HG02852 (cell line): Measurements from ENCODE around the gene MVD.

Source experiments
- ATAC-seq: cut with Tn5 transposase; IDR thresholded peaks from one replicate; pipeline ENCODE4 v1.9.1; 2021; ENCODE audit warnings: mild to moderate bottlenecking, moderate library complexity; ENCODE audit not compliant: unreplicated experiment

Gene MVD

GRCh38 chr16:88655733-88656281, 7.1 kb downstream of the MVD start:
- ATAC-seq, result no peak

- no peak for ATAC-seq
Measured at GRCh38 chr16:88655053-88655732, 7.7 kb downstream of the MVD start.

- no peak for ATAC-seq
Measured at GRCh38 chr16:88654363-88655052, 8.4 kb downstream of the MVD start.

- no peak for ATAC-seq
Measured at GRCh38 chr16:88653596-88654362, 9.1 kb downstream of the MVD start.

- no peak for ATAC-seq
Measured at GRCh38 chr16:88653101-88653500, 9.8 kb downstream of the MVD start.

GRCh38 chr16:88652762-88653063, 10.2 kb downstream of the MVD start:
- no peak for ATAC-seq

- ATAC-seq, result no peak
Measured at GRCh38 chr16:88651989-88652761, 10.7 kb downstream of the MVD start.

- peak; percentile 72 for ATAC-seq
Measured at GRCh38 chr16:88651276-88651988, 11.5 kb downstream of the MVD start.

- peak; percentile 75 for ATAC-seq
Measured at GRCh38 chr16:88650749-88651275, 12.1 kb downstream of the MVD start, which contains the start of gene CYBA. TSS of gene CYBA (minus strand) at chr16:88651053. CDS start at chr16:88651013, 40 bp downstream.

- peak; percentile 13 for ATAC-seq
Measured at GRCh38 chr16:88649924-88650748, 12.8 kb downstream of the MVD start.

GRCh38 chr16:88649195-88649923, 13.5 kb downstream of the MVD start:
- ATAC-seq, result no peak

GRCh38 chr16:88647178-88648070, 15.5 kb downstream of the MVD start:
- no peak for ATAC-seq

- no peak for ATAC-seq
Measured at GRCh38 chr16:88646345-88647034, 16.4 kb downstream of the MVD start.

GRCh38 chr16:88645941-88646340, 16.9 kb downstream of the MVD start:
- no peak for ATAC-seq

GRCh38 chr16:88645455-88645854, 17.4 kb downstream of the MVD start:
- ATAC-seq, result no peak

- no peak for ATAC-seq
Measured at GRCh38 chr16:88643644-88643932, 19.3 kb downstream of the MVD start.
